KOPT-K1 (cell line): Measurements from ENCODE around the gene TEX26.

Experiments
- H3K27ac ChIP-seq: fragments of 200-600 bp; sonication (generic); 2 replicates; pipeline ENCODE4 v1.5.1; 2016; ENCODE audit warnings: antibody characterized with exemption, mild to moderate bottlenecking, low read depth, low read length; ENCODE audit not compliant: poor library complexity, severe bottlenecking
- H3K36me3 ChIP-seq: fragments of 200-600 bp; sonication (generic); 2 replicates; pipeline ENCODE4 v1.5.1; 2017; ENCODE audit warnings: antibody characterized with exemption, mild to moderate bottlenecking, low read length, moderate library complexity; ENCODE audit not compliant: insufficient read depth
- H3K9me3 ChIP-seq: fragments of 200-600 bp; sonication (generic); 2 replicates; pipeline ENCODE4 v1.5.1; 2017; ENCODE audit warnings: antibody characterized with exemption, low read length, mild to moderate bottlenecking; ENCODE audit not compliant: insufficient read depth, poor library complexity, severe bottlenecking

Gene TEX26

GRCh38 chr13:30982506-30982905 is 50.0 kb downstream of the TEX26 start:
- Histone ChIP-seq H3K27ac (no peak overlapping the region), H3K36me3 (no peaks in the 10 kb centered on the region), H3K9me3 (no peaks in the 10 kb centered on the region)

GRCh38 chr13:30982906-30983305 is 50.5 kb downstream of the TEX26 start:
- Histone ChIP-seq H3K27ac (no peak overlapping the region), H3K36me3 (no peaks in the 10 kb centered on the region), H3K9me3 (no peaks in the 10 kb centered on the region)

- H3K9me3 ChIP-seq, result no peaks in the 10 kb centered on the region
- no peaks in the 10 kb centered on the region for H3K36me3 ChIP-seq
- no peak overlapping the region for H3K27ac ChIP-seq
Observed at GRCh38 chr13:30983431-30983830, 51.0 kb downstream of the TEX26 start.

- H3K36me3 ChIP-seq, result no peaks in the 10 kb centered on the region
- no peak overlapping the region for H3K27ac ChIP-seq
- H3K9me3 ChIP-seq, result no peaks in the 10 kb centered on the region
Observed at GRCh38 chr13:30984620-30985019, 52.2 kb downstream of the TEX26 start.

GRCh38 chr13:30985637-30986205 is 53.3 kb downstream of the TEX26 start:
- Histone ChIP-seq H3K27ac (no peak overlapping the region), H3K9me3 (no peaks in the 10 kb centered on the region), H3K36me3 (no peaks in the 10 kb centered on the region)

GRCh38 chr13:30991184-30991583 is 58.7 kb downstream of the TEX26 start:
- Histone ChIP-seq H3K9me3 (no peaks in the 10 kb centered on the region), H3K27ac (no peak overlapping the region), H3K36me3 (no peaks in the 10 kb centered on the region)

GRCh38 chr13:30991922-30992321 is 59.5 kb downstream of the TEX26 start:
- no peaks in the 10 kb centered on the region for H3K9me3 ChIP-seq
- no peak overlapping the region for H3K27ac ChIP-seq

GRCh38 chr13:30995331-30995730 is 62.9 kb downstream of the TEX26 start:
- no peaks in the 10 kb centered on the region for H3K36me3 ChIP-seq
- no peak overlapping the region for H3K27ac ChIP-seq
- no peaks in the 10 kb centered on the region for H3K9me3 ChIP-seq

More at GRCh38 chr13:30991922-30992321, 59.5 kb downstream of the TEX26 start:
- no peaks in the 10 kb centered on the region for H3K36me3 ChIP-seq

- Histone ChIP-seq H3K9me3 (no peaks in the 10 kb centered on the region), H3K36me3 (no peaks in the 10 kb centered on the region), H3K27ac (no peak overlapping the region)
Observed at GRCh38 chr13:30997697-30998096, 65.2 kb downstream of the TEX26 start.

GRCh38 chr13:30998136-30999088 is 66.0 kb downstream of the TEX26 start:
- Histone ChIP-seq H3K36me3 (no peaks in the 10 kb centered on the region), H3K9me3 (no peaks in the 10 kb centered on the region), H3K27ac (no peak overlapping the region)

GRCh38 chr13:31000889-31001288 is 68.4 kb downstream of the TEX26 start:
- H3K9me3 ChIP-seq, result no peaks in the 10 kb centered on the region
- no peaks in the 10 kb centered on the region for H3K36me3 ChIP-seq
- H3K27ac ChIP-seq, result no peak overlapping the region

- no peaks in the 10 kb centered on the region for H3K36me3 ChIP-seq
- no peak overlapping the region for H3K27ac ChIP-seq
- no peaks in the 10 kb centered on the region for H3K9me3 ChIP-seq
Observed at GRCh38 chr13:31001647-31002046, 69.2 kb downstream of the TEX26 start.

- H3K27ac ChIP-seq, result no peak overlapping the region
- no peaks in the 10 kb centered on the region for H3K36me3 ChIP-seq
- no peaks in the 10 kb centered on the region for H3K9me3 ChIP-seq
Observed at GRCh38 chr13:31005066-31005465, 72.6 kb downstream of the TEX26 start.

GRCh38 chr13:31007417-31007816 is 75.0 kb downstream of the TEX26 start:
- H3K27ac ChIP-seq, result no peak overlapping the region
- no peaks in the 10 kb centered on the region for H3K36me3 ChIP-seq
- H3K9me3 ChIP-seq, result no peaks in the 10 kb centered on the region

GRCh38 chr13:31008400-31009115 is 76.1 kb downstream of the TEX26 start:
- no peak overlapping the region for H3K27ac ChIP-seq
- H3K9me3 ChIP-seq, result no peaks in the 10 kb centered on the region
- no peaks in the 10 kb centered on the region for H3K36me3 ChIP-seq
